ENCODE data around the gene PRR5. TPM values are rescaled to one million over a fixed set of nuclear protein-coding genes. Genes with fewer than 3 reads are reported as not detected.

Gene PRR5
- total RNA-seq, 1 donor from 2014 or later = 8.5 TPM

Other genes with a start within 250 kb of the PRR5 start
- gene RTL6, start 204.0 kb upstream of the PRR5 start, total RNA-seq = 9.6 and 13.7 TPM in 2 replicates
- not detected in 2 replicates for gene ARHGAP8, start 50.4 kb downstream of the PRR5 start, total RNA-seq

Measured in lung microvascular endothelial cell (primary cell).